ENCODE data around the gene EML6. TPM values are rescaled to one million over a fixed set of nuclear protein-coding genes. Genes with fewer than 3 reads are reported as not detected.

EML6 gene
- total RNA-seq, 3 donors from 2014 or later (not counting 1 experiment from before 2014, with no cell fraction given), result 1.7 to 3.2 (median 2.4) TPM

GRCh38 chr2:54728669-54729120, 5.2 kb downstream of the EML6 start:
- Mint-ChIP-seq H3K27me3 (ENCODE audit: low read depth in 2 of 2) (peaks cover 43 to 49% of the 10 kb centered on the region in 2 donors), H3K4me3 (no peak overlapping the region), H3K4me1 (peaks cover 13% of the 10 kb centered on the region in 2 donors), H3K36me3 (peaks cover 6% of the 10 kb centered on the region), H3K27ac (no peak overlapping the region), H3K9me3 (no peaks in the 10 kb centered on the region)
- Histone ChIP-seq H3K27me3 (ENCODE audit: control insufficient read depth, insufficient read depth, low read length) (peaks cover 16% of the 10 kb centered on the region), H3K9me3 (ENCODE audit: control insufficient read depth, insufficient read depth, low read length) (no peaks in the 10 kb centered on the region), H3K27ac (ENCODE audit: low read length) (no peak overlapping the region), H3K4me1 (ENCODE audit: control insufficient read depth, insufficient read depth, low read length) (peaks cover 13% of the 10 kb centered on the region), H3K4me3 (ENCODE audit: low read length) (no peak overlapping the region), H3K36me3 (ENCODE audit: control insufficient read depth, insufficient read depth, low read length) (no peaks in the 10 kb centered on the region)
- TF ChIP-seq CTCF (IDR thresholded peaks at IDR 0.05), result no peak
- ATAC-seq, result no peak
- intact Hi-C loops (cut with micrococcal nuclease), result no loop called here
- no peak for DNase-seq
- WGBS (ENCODE audit: insufficient coverage), result 99% methylated on average over 3 of the region's 4 CpGs

DNA sequence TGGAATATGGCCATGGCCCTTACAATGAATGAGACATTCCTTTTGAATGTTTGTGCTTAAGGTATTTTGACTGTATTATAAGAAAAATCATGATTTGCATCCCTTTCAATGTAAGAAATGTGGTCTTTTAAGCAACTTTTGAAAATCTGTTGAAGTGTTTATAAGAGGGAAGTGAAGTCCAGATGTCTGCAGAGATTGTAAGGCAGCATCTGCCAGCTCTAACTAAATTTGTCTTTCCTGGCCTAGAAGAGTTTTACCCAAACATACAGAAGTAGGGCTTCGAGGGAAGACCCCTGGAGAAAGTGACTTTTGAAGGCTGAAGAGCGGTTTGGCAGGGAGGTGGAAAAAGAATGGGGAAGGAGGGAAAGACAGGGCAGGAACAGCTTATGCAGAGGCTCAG, 12.2 kb downstream of the EML6 start:
- H3K9me3 Mint-ChIP-seq, result no peaks in the 10 kb centered on the region
- H3K27me3 ChIP-seq (ENCODE audit: control insufficient read depth, insufficient read depth, low read length), result no peaks in the 10 kb centered on the region
- no peaks in the 10 kb centered on the region for H3K9me3 ChIP-seq (ENCODE audit: control insufficient read depth, insufficient read depth, low read length)
- no peak overlapping the region for H3K4me3 Mint-ChIP-seq
- H3K36me3 ChIP-seq (ENCODE audit: control insufficient read depth, insufficient read depth, low read length), result no peaks in the 10 kb centered on the region
- intact Hi-C loops (cut with micrococcal nuclease), result no loop called here
- H3K27ac Mint-ChIP-seq, result no peak overlapping the region
- H3K4me3 ChIP-seq (ENCODE audit: low read length), result no peak overlapping the region
- H3K36me3 Mint-ChIP-seq, result no peaks in the 10 kb centered on the region
- no peak overlapping the region for H3K27ac ChIP-seq (ENCODE audit: low read length)
- no peak for TF ChIP-seq CTCF (IDR thresholded peaks at IDR 0.05)
- DNase-seq, result no peak
- ATAC-seq, result no peak
- H3K4me1 Mint-ChIP-seq, result no peaks in the 10 kb centered on the region
- no peaks in the 10 kb centered on the region for H3K4me1 ChIP-seq (ENCODE audit: control insufficient read depth, insufficient read depth, low read length)
- H3K27me3 Mint-ChIP-seq (ENCODE audit: low read depth in 2 of 2), result peaks cover 9 to 18% of the 10 kb centered on the region in 2 donors
- 38% methylated on average over 2 of the region's 2 CpGs for WGBS (ENCODE audit: insufficient coverage)

- Mint-ChIP-seq H3K27ac (no peak overlapping the region), H3K9me3 (no peaks in the 10 kb centered on the region), H3K27me3 (ENCODE audit: low read depth in 2 of 2) (peaks cover 15 to 20% of the 10 kb centered on the region in 2 donors), H3K36me3 (no peaks in the 10 kb centered on the region), H3K4me3 (no peak overlapping the region), H3K4me1 (no peaks in the 10 kb centered on the region)
- H3K4me3 ChIP-seq (ENCODE audit: low read length), result no peak overlapping the region
- no peak for TF ChIP-seq CTCF (IDR thresholded peaks at IDR 0.05)
- no peak for ATAC-seq
- no peak for DNase-seq
- H3K36me3 ChIP-seq (ENCODE audit: control insufficient read depth, insufficient read depth, low read length), result no peaks in the 10 kb centered on the region
- H3K9me3 ChIP-seq (ENCODE audit: control insufficient read depth, insufficient read depth, low read length), result no peaks in the 10 kb centered on the region
- no peak overlapping the region for H3K27ac ChIP-seq (ENCODE audit: low read length)
- no peaks in the 10 kb centered on the region for H3K4me1 ChIP-seq (ENCODE audit: control insufficient read depth, insufficient read depth, low read length)
- intact Hi-C loops (cut with micrococcal nuclease), result no loop called here
- no peaks in the 10 kb centered on the region for H3K27me3 ChIP-seq (ENCODE audit: control insufficient read depth, insufficient read depth, low read length)
Measured at GRCh38 chr2:54738281-54738680, 14.8 kb downstream of the EML6 start.

DNA sequence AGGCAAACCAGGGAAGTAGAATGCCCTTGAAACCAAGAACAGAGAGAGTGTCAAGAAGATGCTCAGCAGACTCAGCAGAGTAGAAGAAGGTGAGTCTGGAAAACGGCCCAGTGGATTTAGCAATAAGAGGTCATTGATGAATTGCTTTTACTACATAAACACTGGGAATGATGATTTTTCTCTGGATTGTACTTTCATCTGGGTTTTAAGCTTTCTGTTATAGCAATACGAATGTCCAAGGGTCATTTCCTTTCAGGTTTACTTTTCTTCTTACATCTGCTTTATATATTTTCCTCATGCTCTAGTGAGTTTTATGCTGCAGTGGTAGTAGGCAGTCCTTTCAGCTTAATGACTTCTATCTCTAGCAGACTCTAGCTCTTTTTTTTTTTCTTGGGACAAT, 16.9 kb downstream of the EML6 start:
- DNase-seq (no peak), ATAC-seq (no peak)
- intact Hi-C loops (cut with micrococcal nuclease), result no loop called here
- TF ChIP-seq CTCF (IDR thresholded peaks at IDR 0.05), result no peak
- peaks cover 15 to 25% of the 10 kb centered on the region in 2 donors for H3K27me3 Mint-ChIP-seq (ENCODE audit: low read depth in 2 of 2)
- Histone ChIP-seq H3K36me3 (ENCODE audit: control insufficient read depth, insufficient read depth, low read length) (no peaks in the 10 kb centered on the region), H3K9me3 (ENCODE audit: control insufficient read depth, insufficient read depth, low read length) (no peaks in the 10 kb centered on the region), H3K4me1 (ENCODE audit: control insufficient read depth, insufficient read depth, low read length) (no peaks in the 10 kb centered on the region), H3K27ac (ENCODE audit: low read length) (no peak overlapping the region), H3K27me3 (ENCODE audit: control insufficient read depth, insufficient read depth, low read length) (no peaks in the 10 kb centered on the region), H3K4me3 (ENCODE audit: low read length) (no peak overlapping the region)
- no peaks in the 10 kb centered on the region for H3K9me3 Mint-ChIP-seq
- no CpG with 5 or more reads among the region's 2 CpGs for WGBS (ENCODE audit: insufficient coverage)
- H3K36me3 Mint-ChIP-seq, result no peaks in the 10 kb centered on the region
- no peak overlapping the region for H3K4me3 Mint-ChIP-seq
- no peak overlapping the region for H3K27ac Mint-ChIP-seq
- no peaks in the 10 kb centered on the region for H3K4me1 Mint-ChIP-seq
